Measurements from ENCODE around the gene ATP5PD.
"Not testable (repeated sequence)": the region's sequence is repeated elsewhere in the genome, so short reads cannot be mapped to it uniquely, and the experiment has no call there.

The ATP5PD gene

GRCh38 chr17:75009139-75009724, 37.5 kb downstream of the ATP5PD start:
- H3K9me3 ChIP-seq, result no peaks in the 10 kb centered on the region
- TF ChIP-seq CTCF (IDR thresholded peaks at IDR 0.05; ENCODE audit: low read depth, low read length), result no peak
- peaks cover 9% of the 10 kb centered on the region for H3K4me1 ChIP-seq
- DNase-seq, result no peak
- no peaks in the 10 kb centered on the region for H3K27me3 ChIP-seq
- no peak overlapping the region for H3K4me3 ChIP-seq (ENCODE audit: low read depth, low read length)
- H3K36me3 ChIP-seq, result no peaks in the 10 kb centered on the region

GRCh38 chr17:75008373-75008772, 38.4 kb downstream of the ATP5PD start:
- Histone ChIP-seq H3K4me1 (peaks cover 9% of the 10 kb centered on the region), H3K27me3 (no peaks in the 10 kb centered on the region), H3K4me3 (ENCODE audit: low read depth, low read length) (no peak overlapping the region), H3K9me3 (no peaks in the 10 kb centered on the region), H3K36me3 (peaks cover 6% of the 10 kb centered on the region; the same call in 1 of the 2 replicates)
- TF ChIP-seq CTCF (IDR thresholded peaks at IDR 0.05; ENCODE audit: low read depth, low read length), result no peak
- DNase-seq, result no peak

GRCh38 chr17:75006653-75007052, 40.1 kb downstream of the ATP5PD start:
- Histone ChIP-seq H3K36me3 (peaks cover 10% of the 10 kb centered on the region), H3K9me3 (no peaks in the 10 kb centered on the region), H3K4me3 (ENCODE audit: low read depth, low read length) (no peak overlapping the region), H3K27me3 (no peaks in the 10 kb centered on the region), H3K4me1 (peaks cover 8% of the 10 kb centered on the region)
- no peak for DNase-seq
- peak; percentile 26 for TF ChIP-seq CTCF (IDR thresholded peaks at IDR 0.05; ENCODE audit: low read depth, low read length)

- not testable (repeated sequence) for DNase-seq; H3K27me3 ChIP-seq; H3K9me3 ChIP-seq; H3K4me1 ChIP-seq; H3K4me3 ChIP-seq (ENCODE audit: low read depth, low read length)
- H3K36me3 ChIP-seq, result peaks cover 15% of the 10 kb centered on the region
These were observed 40.7 kb downstream of the ATP5PD start for GRCh38 chr17:75006084-75006483.

GRCh38 chr17:75005291-75005690, 41.5 kb downstream of the ATP5PD start:
- H3K4me1 ChIP-seq, result no peaks in the 10 kb centered on the region
- DNase-seq, result no peak
- H3K27me3 ChIP-seq, result no peaks in the 10 kb centered on the region
- no peak for TF ChIP-seq CTCF (IDR thresholded peaks at IDR 0.05; ENCODE audit: low read depth, low read length)
- H3K9me3 ChIP-seq, result no peaks in the 10 kb centered on the region
- no peak overlapping the region for H3K4me3 ChIP-seq (ENCODE audit: low read depth, low read length)
- H3K36me3 ChIP-seq, result peaks cover 17% of the 10 kb centered on the region

- no peak for TF ChIP-seq CTCF (IDR thresholded peaks at IDR 0.05; ENCODE audit: low read depth, low read length)
- Histone ChIP-seq H3K4me1 (no peaks in the 10 kb centered on the region), H3K27me3 (no peaks in the 10 kb centered on the region), H3K4me3 (ENCODE audit: low read depth, low read length) (no peak overlapping the region), H3K36me3 (peaks cover 19% of the 10 kb centered on the region), H3K9me3 (no peaks in the 10 kb centered on the region)
- no peak for DNase-seq
These were observed 42.4 kb downstream of the ATP5PD start for GRCh38 chr17:75004371-75004770.

GRCh38 chr17:75003957-75004355, 42.8 kb downstream of the ATP5PD start:
- Histone ChIP-seq H3K27me3 (no peaks in the 10 kb centered on the region), H3K4me3 (ENCODE audit: low read depth, low read length) (no peak overlapping the region), H3K9me3 (no peaks in the 10 kb centered on the region), H3K36me3 (peaks cover 20% of the 10 kb centered on the region), H3K4me1 (no peaks in the 10 kb centered on the region)
- no peak for TF ChIP-seq CTCF (IDR thresholded peaks at IDR 0.05; ENCODE audit: low read depth, low read length)
- no peak for DNase-seq

All from BE2C (cell line).